HCT116 (cell line): Measurements from ENCODE around the gene DNAJC8.

Experiments used
- CTCF ChIP-seq, 3 experiments: fragments of 200-600 bp in 1 of 3; sonication (generic) in 1 of 3; IDR thresholded peaks in 2 of 3; conservative IDR thresholded peaks in 1 of 3; 2 replicates each; pipeline ENCODE4 v1.5.1; 2012 to 2017; ENCODE audit warnings: low read depth in 2 of 3, low read length in 2 of 3, antibody characterized with exemption in 1 of 3, borderline replicate concordance in 1 of 3, control low read depth in 1 of 3, mild to moderate bottlenecking in 1 of 3, mixed read lengths in 1 of 3, mixed run types in 1 of 3, moderate library complexity in 1 of 3; ENCODE audit not compliant: insufficient read depth in 1 of 3
- SIN3A ChIP-seq: IDR thresholded peaks from 2 replicates; pipeline ENCODE4 v1.6.1; 2012; ENCODE audit warnings: low read depth
- YY1 ChIP-seq: IDR thresholded peaks from 2 replicates; pipeline ENCODE4 v1.6.1; 2011; ENCODE audit warnings: low read length, low read depth, moderate library complexity, mild to moderate bottlenecking; ENCODE audit not compliant: insufficient replicate concordance; ENCODE audit errors: extremely low read depth

- no peak for TF ChIP-seq YY1
- no peak for TF ChIP-seq CTCF (IDR thresholded peaks at IDR 0.05 in 2 of 3, conservative IDR thresholded peaks at IDR 0.05 in 1 of 3; ENCODE audit: borderline replicate concordance in 1 of 3, insufficient read depth in 1 of 3, low read depth in 2 of 3, low read length in 2 of 3)
- TF ChIP-seq SIN3A = no peak
Measured at GRCh38 chr1:28256197-28256827, 23.5 kb upstream of the DNAJC8 start.
